ENCODE results near the gene TRMT11. TPM values are rescaled to one million over a fixed set of nuclear protein-coding genes. Genes with fewer than 3 reads are reported as not detected.

TRMT11 gene
- polyA plus RNA-seq: 24.3 TPM
- long read RNA-seq, donor 1, transcript TRMT11-201 (13 exons, 1,565 nt): major isoform, 6 of 6 reads
- long read RNA-seq, donor 1, partial matches to known transcripts: 0 of 6 reads
- long read RNA-seq, donor 1, other reads (novel, unspliced or antisense): 0 of 6 reads
- long read RNA-seq, donor 2, transcript TRMT11-201 (13 exons, 1,565 nt): major isoform, 13 of 13 reads
- long read RNA-seq, donor 2, partial matches to known transcripts: 0 of 13 reads
- long read RNA-seq, donor 2, other reads (novel, unspliced or antisense): 0 of 13 reads
- long read RNA-seq, donor 3, transcript TRMT11-201 (13 exons, 1,565 nt): major isoform, 7 of 12 reads
- long read RNA-seq, donor 3, partial matches to known transcripts: 5 of 12 reads
- long read RNA-seq, donor 3, other reads (novel, unspliced or antisense): 0 of 12 reads
- long read RNA-seq, donor 4: 0 reads
- long read RNA-seq, donor 5, partial matches to known transcripts: 0 of 2 reads
- long read RNA-seq, donor 5, other reads (novel, unspliced or antisense): 0 of 2 reads
- long read RNA-seq, donor 6, transcript TRMT11-201 (13 exons, 1,565 nt): major isoform, 6 of 6 reads
- long read RNA-seq, donor 6, partial matches to known transcripts: 0 of 6 reads
- long read RNA-seq, donor 6, other reads (novel, unspliced or antisense): 0 of 6 reads
- long read RNA-seq, donor 7, partial matches to known transcripts: 0 of 2 reads
- long read RNA-seq, donor 7, other reads (novel, unspliced or antisense): 0 of 2 reads
- long read RNA-seq, donor 8, transcript TRMT11-201 (13 exons, 1,565 nt): major isoform, 8 of 13 reads
- long read RNA-seq, donor 8, partial matches to known transcripts: 5 of 13 reads
- long read RNA-seq, donor 8, other reads (novel, unspliced or antisense): 0 of 13 reads
- long read RNA-seq, donor 9, transcript TRMT11-201 (13 exons, 1,565 nt): major isoform, 6 of 6 reads
- long read RNA-seq, donor 9, partial matches to known transcripts: 0 of 6 reads
- long read RNA-seq, donor 9, other reads (novel, unspliced or antisense): 0 of 6 reads
- long read RNA-seq, donor 10, partial matches to known transcripts: 0 of 4 reads
- long read RNA-seq, donor 10, other reads (novel, unspliced or antisense): 0 of 4 reads
- long read RNA-seq, donor 11, transcript TRMT11-201 (13 exons, 1,565 nt): major isoform, 6 of 6 reads
- long read RNA-seq, donor 11, partial matches to known transcripts: 0 of 6 reads
- long read RNA-seq, donor 11, other reads (novel, unspliced or antisense): 0 of 6 reads

- Histone ChIP-seq H3K27ac (ENCODE audit: low read length) (peak within 1 kb of the TSS; percentile 89), H3K9me3 (ENCODE audit: control insufficient read depth, low read depth, low read length) (no peaks in the 10 kb centered on the region), H3K27me3 (ENCODE audit: control insufficient read depth, insufficient read depth, low read length) (no peaks in the 10 kb centered on the region), H3K4me1 (ENCODE audit: control insufficient read depth, insufficient read depth, low read length) (peaks cover 16% of the 10 kb centered on the region), H3K36me3 (ENCODE audit: control insufficient read depth, insufficient read depth, low read length) (no peaks in the 10 kb centered on the region), H3K4me3 (ENCODE audit: low read length) (peak within 1 kb of the TSS; percentile 81)
- peak; percentile 93 to 94 for DNase-seq
- no CpG with 5 or more reads among the region's 52 CpGs for WGBS (ENCODE audit: insufficient coverage, low lambda C conversion rate)
These were observed at the start of gene TRMT11 for GRCh38 chr6:125986301-125987025. TSS of gene TRMT11 (plus strand) at chr6:125986540. CDS start at chr6:125986551, 11 bp downstream.

GRCh38 chr6:125939026-125939425, 47.3 kb upstream of the TRMT11 start:
- no peak overlapping the region for H3K4me3 ChIP-seq (ENCODE audit: low read length)
- no peak for DNase-seq
- WGBS (ENCODE audit: insufficient coverage, low lambda C conversion rate): no CpG with 5 or more reads among the region's 1 CpG

GRCh38 chr6:125939791-125940190, 46.5 kb upstream of the TRMT11 start:
- WGBS (ENCODE audit: insufficient coverage, low lambda C conversion rate): no CpG with 5 or more reads among the region's 2 CpGs
- H3K27me3 ChIP-seq (ENCODE audit: control insufficient read depth, insufficient read depth, low read length): no peaks in the 10 kb centered on the region
- no peaks in the 10 kb centered on the region for H3K36me3 ChIP-seq (ENCODE audit: control insufficient read depth, insufficient read depth, low read length)
- H3K4me1 ChIP-seq (ENCODE audit: control insufficient read depth, insufficient read depth, low read length): peaks cover 10% of the 10 kb centered on the region
- H3K27ac ChIP-seq (ENCODE audit: low read length): no peak overlapping the region
- DNase-seq: no peak
- H3K9me3 ChIP-seq (ENCODE audit: control insufficient read depth, low read depth, low read length): no peaks in the 10 kb centered on the region
- H3K4me3 ChIP-seq (ENCODE audit: low read length): no peak overlapping the region

More at GRCh38 chr6:125939026-125939425, 47.3 kb upstream of the TRMT11 start:
- Histone ChIP-seq H3K27me3 (ENCODE audit: control insufficient read depth, insufficient read depth, low read length) (no peaks in the 10 kb centered on the region), H3K4me1 (ENCODE audit: control insufficient read depth, insufficient read depth, low read length) (peaks cover 10% of the 10 kb centered on the region), H3K36me3 (ENCODE audit: control insufficient read depth, insufficient read depth, low read length) (no peaks in the 10 kb centered on the region), H3K9me3 (ENCODE audit: control insufficient read depth, low read depth, low read length) (no peaks in the 10 kb centered on the region), H3K27ac (ENCODE audit: low read length) (no peak overlapping the region)

GRCh38 chr6:125940247-125941041, 45.9 kb upstream of the TRMT11 start:
- Histone ChIP-seq H3K27me3 (ENCODE audit: control insufficient read depth, insufficient read depth, low read length) (no peaks in the 10 kb centered on the region), H3K4me3 (ENCODE audit: low read length) (no peak overlapping the region), H3K4me1 (ENCODE audit: control insufficient read depth, insufficient read depth, low read length) (peaks cover 15% of the 10 kb centered on the region), H3K9me3 (ENCODE audit: control insufficient read depth, low read depth, low read length) (no peaks in the 10 kb centered on the region), H3K27ac (ENCODE audit: low read length) (no peak overlapping the region), H3K36me3 (ENCODE audit: control insufficient read depth, insufficient read depth, low read length) (no peaks in the 10 kb centered on the region)
- 80% methylated on average over 2 of the region's 5 CpGs for WGBS (ENCODE audit: insufficient coverage, low lambda C conversion rate)
- DNase-seq: no peak

DNA sequence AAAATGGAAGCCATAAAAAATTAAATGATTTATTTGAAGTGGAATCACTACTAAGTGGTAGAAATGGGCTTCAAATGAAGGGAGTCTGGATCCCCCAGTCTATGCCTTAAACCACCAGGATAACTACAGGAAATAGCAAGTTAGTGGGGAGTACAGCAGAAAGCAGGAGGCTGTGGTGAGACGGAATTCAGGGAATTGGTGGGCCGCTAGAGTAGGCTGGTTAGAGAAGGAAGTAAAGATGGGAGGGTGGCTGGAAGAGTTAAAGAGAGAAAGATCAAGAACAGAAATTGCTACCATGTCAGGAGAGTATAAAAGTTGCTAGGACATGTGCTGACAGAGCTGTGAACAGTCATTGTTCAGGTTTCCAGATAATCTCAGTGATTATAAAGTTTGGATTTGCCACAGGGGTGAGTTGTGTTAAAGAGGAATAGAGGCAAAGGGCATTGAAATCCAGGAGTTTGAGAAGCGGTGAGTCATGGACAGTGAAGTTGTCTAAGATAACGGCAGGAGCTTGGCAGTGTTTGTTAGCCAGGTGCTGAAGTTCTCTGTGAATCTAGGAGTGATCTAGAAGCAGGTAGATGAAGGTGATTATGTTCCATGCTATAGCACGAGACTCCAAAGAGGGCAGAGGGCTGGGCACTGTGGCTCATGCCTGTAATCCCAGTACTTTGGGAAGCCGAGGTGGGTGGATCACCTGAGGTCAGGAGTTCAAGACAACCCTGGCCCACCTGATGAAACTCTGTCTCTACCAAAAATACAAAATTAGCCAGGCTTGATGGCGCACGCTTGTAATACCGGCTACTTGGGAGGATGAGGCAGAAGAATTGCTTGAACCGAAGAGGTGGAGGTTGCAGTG, 43.4 kb upstream of the TRMT11 start:
- H3K36me3 ChIP-seq (ENCODE audit: control insufficient read depth, insufficient read depth, low read length): no peaks in the 10 kb centered on the region
- peak overlapping the region; percentile 95 for H3K27ac ChIP-seq (ENCODE audit: low read length)
- H3K4me1 ChIP-seq (ENCODE audit: control insufficient read depth, insufficient read depth, low read length): peaks cover 36% of the 10 kb centered on the region
- DNase-seq: peak; percentile 75 to 84
- no peak overlapping the region for H3K4me3 ChIP-seq (ENCODE audit: low read length)
- no peaks in the 10 kb centered on the region for H3K27me3 ChIP-seq (ENCODE audit: control insufficient read depth, insufficient read depth, low read length)
- H3K9me3 ChIP-seq (ENCODE audit: control insufficient read depth, low read depth, low read length): no peaks in the 10 kb centered on the region
- 17% methylated on average over 1 of the region's 10 CpGs for WGBS (ENCODE audit: insufficient coverage, low lambda C conversion rate)

DNA sequence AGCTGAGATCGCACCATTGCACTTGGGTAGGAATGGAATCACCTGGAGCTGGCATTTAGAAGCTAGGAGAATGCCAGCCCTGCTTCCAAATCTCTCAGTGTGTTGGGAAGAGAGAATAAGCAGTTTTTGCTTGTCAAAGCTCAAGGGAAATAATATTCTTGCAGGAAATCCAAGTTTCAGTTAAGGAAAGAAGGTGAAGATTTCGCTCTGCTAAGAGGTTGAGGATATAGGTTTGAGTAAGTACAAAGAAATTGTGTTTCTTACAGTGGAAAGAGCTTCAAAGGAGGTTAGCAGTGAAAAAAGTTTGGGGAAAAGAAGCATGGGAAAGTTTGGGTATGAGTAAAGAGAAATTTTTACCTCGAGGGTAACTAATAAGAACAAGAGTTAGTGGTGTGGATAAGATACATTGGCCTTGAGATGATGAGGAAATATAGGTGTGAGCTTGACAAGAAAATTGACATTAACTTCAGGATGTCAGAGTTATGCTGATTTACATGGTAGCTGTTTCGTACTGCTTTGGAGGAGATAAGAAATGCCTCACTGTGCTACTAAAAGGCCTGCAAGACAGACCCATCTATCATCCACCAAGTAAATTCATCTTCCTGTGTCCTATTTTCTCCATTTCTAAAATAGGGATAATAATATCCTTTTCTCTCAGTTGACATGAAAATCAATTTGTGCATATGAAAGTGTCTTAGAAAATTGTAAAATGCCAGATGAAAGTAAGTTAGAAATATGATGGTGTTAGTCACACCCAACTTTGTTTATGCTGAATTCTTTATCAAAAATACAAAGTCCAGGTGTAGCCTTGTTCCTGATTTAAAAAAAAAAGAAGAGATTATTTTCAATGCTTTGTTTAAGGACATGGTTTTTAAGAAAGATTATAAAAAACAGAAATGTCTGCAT, 42.6 kb upstream of the TRMT11 start:
- Histone ChIP-seq H3K9me3 (ENCODE audit: control insufficient read depth, low read depth, low read length) (no peaks in the 10 kb centered on the region), H3K27ac (ENCODE audit: low read length) (peak overlapping the region; percentile 95), H3K27me3 (ENCODE audit: control insufficient read depth, insufficient read depth, low read length) (no peaks in the 10 kb centered on the region), H3K36me3 (ENCODE audit: control insufficient read depth, insufficient read depth, low read length) (no peaks in the 10 kb centered on the region), H3K4me1 (ENCODE audit: control insufficient read depth, insufficient read depth, low read length) (peaks cover 42% of the 10 kb centered on the region), H3K4me3 (ENCODE audit: low read length) (no peak overlapping the region)
- WGBS (ENCODE audit: insufficient coverage, low lambda C conversion rate): 100% methylated on average over 1 of the region's 4 CpGs
- peak in 1 of 2 donors; percentile 21 for DNase-seq

DNA sequence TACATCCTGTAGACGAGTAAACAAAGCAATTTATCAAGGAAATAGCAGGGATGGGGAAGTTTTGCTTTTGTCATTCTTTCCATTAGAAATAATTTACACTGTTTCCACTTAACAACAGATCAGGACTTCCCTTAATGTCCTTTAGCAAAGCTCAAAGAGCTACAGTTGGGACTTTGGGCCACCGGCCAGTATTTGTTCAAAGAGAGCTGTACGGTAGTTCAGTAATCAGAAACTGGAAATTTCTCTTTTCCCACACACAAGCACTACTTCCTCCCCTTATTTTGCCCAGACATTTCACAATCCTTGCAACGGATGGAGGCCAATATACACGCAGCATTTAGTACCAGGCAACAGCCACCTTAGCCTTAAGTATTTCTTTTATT, 41.9 kb upstream of the TRMT11 start:
- H3K4me3 ChIP-seq (ENCODE audit: low read length): no peak overlapping the region
- no peaks in the 10 kb centered on the region for H3K27me3 ChIP-seq (ENCODE audit: control insufficient read depth, insufficient read depth, low read length)
- WGBS (ENCODE audit: insufficient coverage, low lambda C conversion rate): 0% methylated on average over 1 of the region's 5 CpGs
- H3K4me1 ChIP-seq (ENCODE audit: control insufficient read depth, insufficient read depth, low read length): peaks cover 46% of the 10 kb centered on the region
- H3K27ac ChIP-seq (ENCODE audit: low read length): peak overlapping the region; percentile 95
- no peaks in the 10 kb centered on the region for H3K9me3 ChIP-seq (ENCODE audit: control insufficient read depth, low read depth, low read length)
- DNase-seq: peak; percentile 83 to 91
- H3K36me3 ChIP-seq (ENCODE audit: control insufficient read depth, insufficient read depth, low read length): no peaks in the 10 kb centered on the region

GRCh38 chr6:125944896-125945295, 41.4 kb upstream of the TRMT11 start:
- no peaks in the 10 kb centered on the region for H3K36me3 ChIP-seq (ENCODE audit: control insufficient read depth, insufficient read depth, low read length)
- no peak for DNase-seq
- peaks cover 46% of the 10 kb centered on the region for H3K4me1 ChIP-seq (ENCODE audit: control insufficient read depth, insufficient read depth, low read length)
- no peak overlapping the region for H3K4me3 ChIP-seq (ENCODE audit: low read length)
- H3K9me3 ChIP-seq (ENCODE audit: control insufficient read depth, low read depth, low read length): no peaks in the 10 kb centered on the region
- no CpG with 5 or more reads among the region's 1 CpG for WGBS (ENCODE audit: insufficient coverage, low lambda C conversion rate)
- peak overlapping the region; percentile 95 for H3K27ac ChIP-seq (ENCODE audit: low read length)
- H3K27me3 ChIP-seq (ENCODE audit: control insufficient read depth, insufficient read depth, low read length): no peaks in the 10 kb centered on the region
